AG09319 (cell line): ENCODE measurements around the gene SPRR2F.
"Not testable (repeated sequence)": the region's sequence is repeated elsewhere in the genome, so short reads cannot be mapped to it uniquely, and the experiment has no call there.

Experiments
- DNase-seq: peaks from one replicate; pipeline ENCODE4 v3.0.0-alpha.2; 2010; ENCODE audit warnings: low read depth; ENCODE audit errors: extremely low read depth
- CTCF ChIP-seq: IDR thresholded peaks from 2 replicates; pipeline ENCODE4 v1.5.1; 2011; ENCODE audit warnings: low read depth, mild to moderate bottlenecking, inconsistent platforms, low read length, moderate library complexity

Gene SPRR2F

GRCh38 chr1:153133267-153133666 is 20.0 kb upstream of the SPRR2F start:
- no peak for TF ChIP-seq CTCF
- no peak for DNase-seq

GRCh38 chr1:153128688-153129087 is 15.4 kb upstream of the SPRR2F start:
- not testable (repeated sequence) for DNase-seq

GRCh38 chr1:153127296-153127695 is 14.0 kb upstream of the SPRR2F start:
- no peak for DNase-seq
- no peak for TF ChIP-seq CTCF

GRCh38 chr1:153125536-153125935 is 12.2 kb upstream of the SPRR2F start:
- no peak for TF ChIP-seq CTCF

GRCh38 chr1:153123793-153124192 is 10.5 kb upstream of the SPRR2F start:
- not testable (repeated sequence) for DNase-seq

More at GRCh38 chr1:153125536-153125935, 12.2 kb upstream of the SPRR2F start:
- no peak for DNase-seq

GRCh38 chr1:153122831-153123421 is 9.6 kb upstream of the SPRR2F start:
- no peak for TF ChIP-seq CTCF
- no peak for DNase-seq

- DNase-seq, result no peak
- TF ChIP-seq CTCF, result no peak
These were observed 7.6 kb upstream of the SPRR2F start for GRCh38 chr1:153120945-153121344.

GRCh38 chr1:153119491-153119971 is 6.2 kb upstream of the SPRR2F start:
- no peak for TF ChIP-seq CTCF

GRCh38 chr1:153115264-153115663 is 1.9 kb upstream of the SPRR2F start:
- DNase-seq, result not testable (repeated sequence)

More at GRCh38 chr1:153119491-153119971, 6.2 kb upstream of the SPRR2F start:
- no peak for DNase-seq

- not testable (repeated sequence) for DNase-seq
These were observed 862 bp downstream of the SPRR2F start for GRCh38 chr1:153112454-153112853.
